Islet precursor cell (in vitro differentiated cells): ENCODE results near the gene MCHR1.
A peak's percentile ranks its signal among the peaks of the same experiment; 100 is the strongest.
"Not testable (repeated sequence)": the region's sequence is repeated elsewhere in the genome, so short reads cannot be mapped to it uniquely, and the experiment has no call there.

Source experiments
- DNase-seq: peaks from one replicate; pipeline ENCODE4 v3.0.0-alpha.2; 2018

Gene MCHR1

GRCh38 chr22:40659166-40659565 is 20.1 kb upstream of the MCHR1 start:
- DNase-seq = no peak

DNA sequence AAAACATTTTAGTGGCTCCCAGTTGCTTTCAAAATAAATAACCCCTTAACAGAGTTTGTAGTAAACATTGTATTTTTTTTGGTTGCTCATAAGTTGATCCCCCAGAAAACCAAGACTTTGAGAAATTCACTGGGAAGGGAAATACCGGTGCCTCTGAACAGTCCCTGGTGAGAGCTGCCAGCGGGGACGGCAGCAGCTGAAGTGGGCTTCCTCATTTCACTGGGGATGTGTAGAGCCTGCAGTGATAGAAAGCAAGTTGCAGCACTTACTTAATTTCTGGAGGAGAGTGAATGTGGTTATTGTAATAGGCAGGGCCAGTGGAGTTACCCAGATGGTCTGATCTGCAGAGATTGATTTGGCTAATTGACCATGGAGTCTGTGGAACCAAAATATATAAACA is 18.6 kb upstream of the MCHR1 start:
- no peak for DNase-seq

GRCh38 chr22:40661671-40662070 is 17.6 kb upstream of the MCHR1 start:
- DNase-seq = no peak

- no peak for DNase-seq
Observed at GRCh38 chr22:40665312-40665711, 14.0 kb upstream of the MCHR1 start.

DNA sequence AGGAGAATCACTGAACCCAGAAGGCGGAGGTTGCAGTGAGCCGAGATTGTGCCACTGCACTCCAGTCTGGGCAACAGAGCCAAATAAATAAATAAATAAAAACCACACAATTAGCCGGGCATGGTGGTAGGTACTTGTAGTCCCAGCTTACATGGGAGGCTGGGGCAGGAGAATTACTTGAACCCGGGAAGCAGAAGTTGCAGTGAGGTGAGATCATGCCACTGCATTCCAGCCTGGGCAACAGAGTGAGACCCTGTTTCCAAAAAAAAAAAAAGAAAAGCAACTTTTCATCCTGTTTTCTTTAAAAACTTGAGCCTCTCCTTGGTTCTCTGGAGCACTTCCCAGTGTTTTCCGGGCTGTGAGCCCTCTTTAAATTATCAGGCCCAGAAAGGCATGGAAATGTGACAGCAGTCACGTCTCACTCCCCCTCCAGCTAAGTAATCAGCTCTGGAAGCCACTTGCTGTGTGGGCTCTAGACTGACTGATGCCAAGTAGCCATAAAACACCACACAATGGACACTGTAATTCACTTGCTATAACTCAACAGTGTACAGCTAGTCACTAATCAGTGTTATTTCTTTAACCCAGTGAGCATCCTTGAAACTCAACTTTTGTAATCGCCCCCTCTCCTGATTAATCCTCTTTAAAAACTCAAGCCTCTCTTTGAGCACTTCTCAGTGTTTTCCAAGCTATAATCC is 13.0 kb upstream of the MCHR1 start:
- DNase-seq = no peak

DNA sequence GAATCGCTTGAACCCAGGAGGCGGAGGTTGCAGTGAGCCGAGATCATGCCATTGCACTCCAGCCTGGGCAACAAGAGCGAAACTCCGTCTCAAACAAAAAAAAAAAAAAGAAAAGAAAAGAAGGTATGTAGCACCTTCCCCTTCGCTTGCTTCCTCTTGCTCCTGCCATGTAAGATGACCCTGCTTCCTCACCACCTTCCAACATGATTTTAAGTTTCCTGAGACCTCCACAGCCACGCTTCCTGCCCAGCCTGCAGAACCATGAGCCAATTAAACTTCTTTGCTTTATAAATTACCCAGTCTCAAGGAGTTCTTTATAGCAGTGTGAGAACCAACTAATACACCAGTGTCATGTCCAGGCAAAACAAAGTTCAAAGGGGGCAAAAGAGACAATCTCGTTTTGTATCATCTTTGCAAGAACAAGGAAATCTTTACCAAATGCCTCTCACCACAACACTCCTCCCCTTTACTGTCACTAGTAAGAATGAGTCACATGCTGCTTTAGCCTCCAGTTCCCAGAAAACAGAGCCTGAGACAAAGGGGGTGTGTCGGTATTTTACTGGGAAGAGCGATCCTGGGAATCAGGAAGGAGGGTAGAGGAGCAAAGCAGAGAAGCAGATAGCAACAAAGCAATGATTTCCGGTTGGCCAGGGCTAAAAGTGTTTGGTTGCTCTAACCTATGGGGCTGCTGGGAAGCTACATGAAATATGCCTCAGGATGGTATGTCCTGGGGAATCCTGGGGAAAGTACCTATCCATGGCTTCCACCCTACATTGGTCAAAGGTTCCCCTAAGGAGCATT is 10.5 kb upstream of the MCHR1 start:
- peak; percentile 85 for DNase-seq

DNA sequence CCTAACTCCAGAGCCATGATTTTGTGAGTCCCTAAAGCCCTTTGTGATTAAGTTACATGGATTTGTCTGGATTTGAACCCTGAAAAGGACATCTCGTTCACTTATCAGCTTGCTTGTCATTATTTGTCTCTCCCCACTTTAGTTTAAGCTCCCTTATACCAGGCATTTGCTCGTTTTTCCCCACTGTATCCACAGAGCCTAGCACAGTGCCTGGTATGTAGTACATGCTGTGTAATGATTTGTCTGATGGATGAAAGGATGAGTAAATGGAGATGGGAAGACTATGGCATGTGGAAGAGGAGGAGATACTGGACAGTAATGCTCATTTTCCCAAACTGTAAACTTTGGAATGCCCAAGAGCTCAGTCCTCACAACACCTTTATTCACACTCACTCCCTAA is 9.2 kb upstream of the MCHR1 start:
- DNase-seq = no peak

- no peak for DNase-seq
Observed at GRCh38 chr22:40671369-40671768, 7.9 kb upstream of the MCHR1 start.

DNA sequence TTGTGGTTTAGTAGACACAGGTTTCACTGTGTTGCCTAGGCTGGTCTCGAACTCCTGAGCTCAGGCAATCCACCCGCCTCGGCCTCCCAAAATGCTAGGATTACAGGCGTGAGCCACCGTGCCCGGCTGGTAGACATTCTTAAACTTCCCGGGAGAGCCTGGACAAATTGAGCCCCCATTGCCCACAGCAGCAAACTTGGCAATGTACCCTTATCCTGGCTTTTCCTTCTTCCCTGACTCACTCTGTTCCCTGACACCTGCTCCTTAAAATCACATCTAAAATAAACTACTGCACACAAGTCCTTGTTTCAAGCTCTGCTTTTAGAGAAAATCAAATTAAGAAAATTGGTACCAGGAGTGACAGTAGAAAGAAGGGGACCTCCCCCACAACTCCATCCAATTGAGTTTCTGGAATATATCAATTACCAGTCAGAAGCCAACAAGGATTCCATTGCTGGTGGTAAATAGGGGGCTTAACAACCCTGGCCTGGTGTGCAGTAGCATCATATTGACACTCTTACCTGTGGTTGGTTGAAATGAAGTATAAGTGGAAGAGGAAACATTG is 7.4 kb upstream of the MCHR1 start:
- no peak for DNase-seq

DNA sequence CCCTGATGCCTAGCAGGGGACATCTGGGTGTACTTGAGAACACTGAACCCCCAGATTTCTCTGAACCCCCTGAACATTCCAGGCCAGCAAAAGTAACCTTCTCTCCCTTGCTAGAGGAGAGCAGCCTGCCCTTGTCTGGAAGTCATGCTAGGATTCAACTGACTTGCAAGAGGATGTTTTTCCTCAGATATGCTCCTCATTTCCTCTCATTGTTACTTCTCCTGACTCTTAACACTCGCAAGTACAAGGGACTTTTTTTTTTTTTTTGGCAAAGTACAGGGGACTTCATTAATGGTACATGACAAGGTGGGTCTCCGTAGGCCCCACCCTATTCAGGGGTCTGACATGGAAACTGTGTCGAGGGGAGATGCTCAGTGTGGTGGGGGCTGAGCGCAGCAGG is 6.3 kb upstream of the MCHR1 start:
- DNase-seq = no peak

GRCh38 chr22:40674274-40674673 is 5.0 kb upstream of the MCHR1 start:
- DNase-seq = no peak

DNA sequence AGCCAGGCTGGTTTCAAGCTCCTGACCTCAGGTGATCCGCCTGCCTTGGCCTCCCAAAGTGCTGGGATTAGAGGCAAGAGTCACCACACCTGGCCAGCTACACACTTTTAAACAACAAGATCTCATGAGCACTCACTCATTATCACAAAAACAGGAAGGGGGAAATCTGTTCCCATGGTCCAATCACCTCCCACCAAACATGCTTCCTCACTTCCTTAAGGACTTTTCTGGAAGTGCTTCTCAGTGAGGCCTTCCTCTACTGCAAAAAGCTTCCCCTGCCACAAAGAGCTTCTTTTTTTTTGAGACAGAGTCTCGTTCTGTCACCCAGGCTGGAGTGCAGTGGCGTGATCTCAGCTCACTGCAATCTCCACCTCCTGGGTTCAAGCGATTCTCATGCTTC is 3.1 kb upstream of the MCHR1 start:
- DNase-seq = not testable (repeated sequence)

DNA sequence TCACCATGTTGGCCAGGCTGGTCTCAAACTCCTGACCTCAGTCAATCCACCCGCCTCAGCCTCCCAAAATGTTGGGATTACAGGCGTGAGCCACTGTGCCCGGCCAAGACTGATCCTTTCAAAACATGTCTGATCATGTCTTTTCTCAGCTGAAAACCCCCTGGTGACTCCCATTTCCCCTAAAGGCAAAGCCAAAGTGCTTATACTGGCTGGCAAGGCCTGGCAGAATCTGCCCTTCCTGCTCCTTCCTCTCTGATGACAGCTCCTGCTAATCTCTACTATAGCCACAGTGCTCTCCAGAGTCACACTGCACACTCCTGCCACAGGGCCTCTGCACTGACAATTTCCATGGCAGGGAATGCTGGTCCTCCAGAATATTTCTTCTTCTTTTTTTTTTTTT is 2.6 kb upstream of the MCHR1 start:
- DNase-seq = no peak

DNA sequence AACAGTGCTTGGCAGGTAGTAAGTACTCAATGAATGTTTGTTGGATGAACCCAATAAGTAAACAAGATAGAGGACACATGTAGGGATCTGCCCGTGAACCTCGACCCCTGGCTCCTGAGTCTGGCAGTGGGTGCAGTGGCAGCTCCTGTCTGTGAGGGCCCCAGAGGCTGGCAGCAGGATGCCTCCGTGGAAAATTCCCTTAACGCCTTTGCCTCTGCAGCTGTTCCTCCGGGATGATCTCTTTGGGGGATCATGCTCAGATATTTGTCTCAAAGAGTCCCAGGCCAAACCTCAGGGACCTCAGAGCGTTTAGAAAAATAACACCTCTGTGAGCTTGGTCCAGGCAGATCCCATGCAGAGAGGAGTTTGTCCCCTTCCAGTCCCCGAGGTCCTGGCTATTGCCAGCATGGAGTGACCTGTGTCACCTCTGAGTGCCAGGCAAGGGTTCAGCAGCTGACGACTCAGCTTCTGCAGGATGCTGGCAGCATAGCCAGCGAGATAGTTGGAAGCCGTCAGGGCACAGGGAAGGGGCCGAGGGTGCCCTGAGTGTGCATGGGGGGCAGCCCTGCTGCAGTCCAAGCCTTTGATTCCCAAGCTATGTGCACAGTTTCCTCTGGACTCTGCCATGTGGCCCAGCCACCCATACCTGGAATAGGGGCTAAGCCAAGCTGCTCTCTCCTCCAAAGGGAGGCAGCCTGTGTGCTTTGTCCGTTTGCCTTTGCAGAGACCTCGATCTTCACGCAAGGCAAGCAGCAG is 613 bp upstream of the MCHR1 start:
- DNase-seq = no peak

DNA sequence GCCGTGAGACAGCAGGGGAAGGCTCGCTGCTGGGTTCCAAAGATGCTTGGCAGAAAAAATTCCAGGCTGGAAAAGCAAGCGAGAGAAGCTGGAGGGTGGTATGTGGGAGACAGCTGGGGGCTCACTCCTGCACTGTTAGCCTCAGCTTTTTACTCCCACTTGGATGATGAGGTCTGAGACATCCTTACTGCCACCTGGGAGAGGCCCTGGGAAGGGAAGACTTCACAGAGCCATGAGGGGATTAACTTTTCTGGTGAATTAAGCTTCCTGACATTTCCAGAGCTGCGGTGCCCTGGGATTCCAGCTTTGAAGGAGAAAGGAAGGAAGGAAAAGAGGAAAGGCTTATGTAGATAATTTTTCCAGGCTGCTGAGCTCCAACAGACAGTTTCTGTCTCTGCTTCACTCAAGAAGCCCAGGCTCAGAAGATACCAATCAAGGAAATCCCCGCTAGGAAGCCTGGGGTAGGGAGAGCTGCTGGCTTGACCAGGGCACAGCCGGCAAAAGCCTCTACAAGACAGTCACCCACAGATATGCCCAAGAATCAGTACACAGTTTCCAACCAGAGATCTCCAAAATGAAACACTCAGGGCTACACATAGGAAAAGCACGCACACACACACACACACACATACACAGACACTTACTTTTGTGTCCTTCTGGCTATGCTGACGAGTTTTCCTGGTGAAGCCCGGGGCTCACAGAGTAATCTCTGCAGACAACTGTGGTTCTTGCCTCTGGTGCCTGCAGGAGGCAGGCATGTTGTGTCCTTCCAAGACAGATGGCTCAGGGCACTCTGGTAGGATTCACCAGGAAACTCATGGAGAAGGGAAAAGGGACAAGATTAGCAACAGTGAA is 907 bp downstream of the MCHR1 start:
- DNase-seq = peak; percentile 75

DNA sequence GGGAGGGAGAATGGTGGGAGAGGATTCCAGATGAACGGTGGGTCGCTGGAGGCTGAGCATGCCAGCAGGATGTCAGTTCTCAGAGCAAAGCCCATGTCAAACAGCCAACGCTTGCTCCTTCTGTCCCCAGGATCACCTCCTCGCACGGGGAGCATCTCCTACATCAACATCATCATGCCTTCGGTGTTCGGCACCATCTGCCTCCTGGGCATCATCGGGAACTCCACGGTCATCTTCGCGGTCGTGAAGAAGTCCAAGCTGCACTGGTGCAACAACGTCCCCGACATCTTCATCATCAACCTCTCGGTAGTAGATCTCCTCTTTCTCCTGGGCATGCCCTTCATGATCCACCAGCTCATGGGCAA is 1.5 kb downstream of the MCHR1 start:
- DNase-seq = no peak

GRCh38 chr22:40681451-40681850 is 2.2 kb downstream of the MCHR1 start:
- no peak for DNase-seq

- peak; percentile 68 for DNase-seq
Observed at GRCh38 chr22:40684728-40685127, 5.4 kb downstream of the MCHR1 start.

GRCh38 chr22:40685406-40685805 is 6.1 kb downstream of the MCHR1 start:
- DNase-seq = no peak

DNA sequence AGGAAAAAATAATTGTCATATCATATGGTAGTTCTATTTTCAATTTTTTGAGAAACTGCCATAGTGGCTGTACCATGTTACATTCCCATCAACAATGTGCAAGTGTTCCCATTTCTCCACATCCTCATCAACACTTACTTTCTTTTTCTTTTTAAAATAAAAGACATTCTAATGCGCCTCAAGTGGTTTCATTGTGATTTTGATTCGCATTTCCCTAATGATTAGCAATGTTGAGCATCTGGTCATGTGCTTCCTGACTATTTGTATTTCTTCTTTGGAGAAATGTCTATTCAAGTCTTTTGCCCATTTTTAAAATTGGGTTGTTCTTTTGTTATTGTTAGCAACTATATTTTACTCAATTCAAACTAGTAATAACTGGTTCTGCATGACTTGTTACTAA is 8.4 kb downstream of the MCHR1 start:
- DNase-seq = no peak

- DNase-seq = peak; percentile 64
Observed at GRCh38 chr22:40690370-40690769, 11.1 kb downstream of the MCHR1 start.

DNA sequence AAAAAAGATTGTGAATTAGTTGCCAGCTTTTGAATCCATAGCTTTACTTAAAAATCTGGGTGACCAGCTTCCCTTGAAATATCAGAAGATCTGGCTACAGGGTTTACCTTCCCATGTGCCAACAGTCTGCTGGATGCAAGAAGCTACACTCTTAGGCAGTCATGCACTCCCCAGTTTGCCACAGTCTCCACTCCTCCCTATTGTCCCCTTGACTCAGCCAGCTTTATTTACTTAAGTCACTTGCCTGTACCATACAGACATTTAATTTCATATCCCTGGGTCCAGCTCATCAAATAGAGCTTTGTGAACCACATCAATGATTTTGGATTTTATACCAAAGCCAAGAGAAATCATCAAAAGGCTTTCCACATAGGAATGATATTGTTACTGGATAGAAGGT is 12.2 kb downstream of the MCHR1 start:
- DNase-seq = no peak

DNA sequence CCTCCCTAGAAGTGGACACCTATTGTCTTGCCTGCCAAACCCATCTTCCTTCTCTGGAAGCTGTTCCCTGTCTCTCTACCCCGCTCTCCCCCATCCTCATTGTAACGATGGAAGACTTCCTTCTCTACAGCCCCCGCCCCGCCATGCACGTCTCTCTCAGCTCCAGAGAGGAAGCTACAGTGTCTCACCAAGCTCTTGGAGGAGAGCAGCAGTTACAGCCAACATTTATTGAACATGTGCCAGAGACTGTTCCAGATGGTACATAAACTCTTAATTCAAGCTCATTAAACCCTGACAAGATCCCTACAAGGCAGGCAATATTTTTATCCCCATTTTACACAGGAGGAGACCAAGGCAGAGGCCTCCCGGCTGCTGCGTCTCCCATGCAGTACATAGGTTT is 15.1 kb downstream of the MCHR1 start:
- no peak for DNase-seq
